B cell (primary cell): Measurements from ENCODE around the gene MYDGF. TPM values are rescaled to one million over a fixed set of nuclear protein-coding genes. Genes with fewer than 3 reads are reported as not detected.

ENCODE experiments used
- ATAC-seq: fragments of 200-7000 bp; cut with Tn5 transposase; one replicate; pipeline ENCODE4 v1.10.0; 2021; ENCODE audit warnings: low read depth, mild to moderate bottlenecking, moderate number of reproducible peaks, moderate library complexity
- CTCF ChIA-PET: fragments of 350-600 bp; sonication (Branson Sonifier 250); formaldehyde crosslinking; loops from one replicate; lab custom pipeline; 2021; ENCODE audit warnings: antibody characterized with exemption, inconsistent platforms; lab: Charles Lee
- POLR2A ChIA-PET: fragments of 350-600 bp; sonication (Branson Sonifier 250); formaldehyde crosslinking; loops from one replicate; lab custom pipeline; 2021; ENCODE audit warnings: antibody characterized with exemption; lab: Charles Lee
- DNase-seq: peaks from one replicate; pipeline ENCODE4 v3.0.0; 2013
- H2AFZ ChIP-seq: 2 replicates; pipeline ENCODE4 v1.6.1; 2012; ENCODE audit warnings: mild to moderate bottlenecking, low read depth, low read length; ENCODE audit not compliant: insufficient read depth, poor library complexity, severe bottlenecking
- H3K27ac ChIP-seq, 2 donors: 1 replicate in 1 of 2; 2 replicates in 1 of 2; pipeline ENCODE4 v1.5.1; 2012 to 2013; ENCODE audit warnings: low read length in 2 of 2, mild to moderate bottlenecking in 2 of 2, moderate library complexity in 1 of 2
- H3K27me3 ChIP-seq, 4 experiments: fragments of 200-600 bp in 1 of 4; sonication (generic) in 1 of 4; replicated peaks in 1 of 4; 1 replicate in 2 of 4; 2 replicates in 2 of 4; pipeline versions ENCODE4 v1.6.1 to v1.7.0; 2013 to 2016; ENCODE audit warnings: low read length in 3 of 4, mild to moderate bottlenecking in 2 of 4, mixed read lengths in 1 of 4, moderate library complexity in 1 of 4; ENCODE audit not compliant: insufficient read depth in 4 of 4, control insufficient read depth in 3 of 4; ENCODE audit errors: control extremely low read depth in 1 of 4
- H3K36me3 ChIP-seq, 2 experiments: replicated peaks in 1 of 2; 1 replicate in 1 of 2; 2 replicates in 1 of 2; pipeline versions ENCODE4 v1.6.1 to v1.7.1; 2013; ENCODE audit warnings: low read length in 1 of 2; ENCODE audit not compliant: insufficient read depth in 2 of 2, control insufficient read depth in 1 of 2; ENCODE audit errors: control extremely low read depth in 1 of 2, extremely low read depth in 1 of 2
- H3K4me1 ChIP-seq, 2 donors: fragments of 200-600 bp in 1 of 2; sonication (generic) in 1 of 2; 1 replicate in 1 of 2; 2 replicates in 1 of 2; pipeline versions ENCODE4 v1.5.1 to v1.6.1; 2013 to 2017; ENCODE audit warnings: low read length in 2 of 2; ENCODE audit not compliant: control insufficient read depth in 2 of 2, insufficient read depth in 2 of 2
- H3K4me2 ChIP-seq: replicated peaks from 2 replicates; pipeline ENCODE3; 2012; ENCODE audit warnings: mild to moderate bottlenecking, low read depth, low read length; ENCODE audit not compliant: poor library complexity, severe bottlenecking
- H3K4me3 ChIP-seq, 5 experiments: fragments of 200-600 bp in 1 of 5; sonication (generic) in 1 of 5; 1 replicate in 3 of 5; 2 replicates in 2 of 5; pipeline versions ENCODE4 v1.5.1 to v1.7.0; 2011 to 2016; ENCODE audit warnings: low read length in 4 of 5, mild to moderate bottlenecking in 4 of 5, low read depth in 2 of 5, control low read depth in 1 of 5, moderate library complexity in 1 of 5; ENCODE audit not compliant: insufficient read depth in 1 of 5; ENCODE audit errors: control extremely low read depth in 1 of 5, extremely low read depth in 1 of 5
- H3K79me2 ChIP-seq: fragments of 200-600 bp; sonication (generic); one replicate; pipeline ENCODE4 v1.6.0; 2016; ENCODE audit warnings: low read length; ENCODE audit not compliant: control insufficient read depth, insufficient read depth
- H3K9ac ChIP-seq: fragments of 200-600 bp; sonication (generic); 2 replicates; pipeline ENCODE4 v1.6.1; 2017; ENCODE audit warnings: mild to moderate bottlenecking, low read length, moderate library complexity
- H3K9me3 ChIP-seq, 3 donors: one replicate each; pipeline versions ENCODE4 v1.6.1 to v1.7.1; 2013; ENCODE audit warnings: low read length in 2 of 3; ENCODE audit not compliant: control insufficient read depth in 2 of 3, insufficient read depth in 1 of 3; ENCODE audit errors: control extremely low read depth in 1 of 3
- H4K20me1 ChIP-seq: 2 replicates; pipeline ENCODE4 v1.6.0; 2012; ENCODE audit warnings: mild to moderate bottlenecking, low read length; ENCODE audit not compliant: insufficient read depth, control insufficient read depth, poor library complexity, severe bottlenecking
- H3K27ac Mint-ChIP-seq: one replicate; pipeline ENCODE4 v1.8.0; 2021; ENCODE audit warnings: mixed read lengths
- H3K27me3 Mint-ChIP-seq: one replicate; pipeline ENCODE4 v1.8.0; 2021; ENCODE audit warnings: mixed read lengths
- H3K4me1 Mint-ChIP-seq: one replicate; pipeline ENCODE4 v1.8.0; 2021; ENCODE audit warnings: mixed read lengths
- H3K4me3 Mint-ChIP-seq: one replicate; pipeline ENCODE4 v1.8.0; 2021; ENCODE audit warnings: mixed read lengths
- H3K9me3 Mint-ChIP-seq: one replicate; pipeline ENCODE4 v1.8.0; 2022; ENCODE audit warnings: mixed read lengths; ENCODE audit not compliant: insufficient read depth
- EZH2 ChIP-seq: IDR thresholded peaks from 2 replicates; pipeline ENCODE4 v1.6.1; 2012; ENCODE audit warnings: borderline replicate concordance, low read depth, mild to moderate bottlenecking, moderate library complexity, low read length; ENCODE audit not compliant: insufficient read depth, poor library complexity, severe bottlenecking
- WGBS: methylation state at CpG from one replicate; pipeline ENCODE4 v1.1.5; 2013; ENCODE audit warnings: missing lambda C conversion rate; ENCODE audit not compliant: insufficient coverage; 5-methylcytosine and 5-hydroxymethylcytosine counted together
- intact Hi-C: fragments of 100-400 bp; cut with micrococcal nuclease; formaldehyde crosslinking; loops from one replicate; pipeline ENCODE4 v1.10.0; 2022
- polyA plus RNA-seq: library from polyadenylated mRNA; depleted of rRNA; stranded (reverse); fragments of >200 nt; gene quantifications from 2 replicates; pipeline ENCODE4 v1.2.3, GENCODE V29; 2012
- total RNA-seq, 2 donors: library from RNA; stranded (reverse); fragments of 120-200 nt in 1 of 2; gene quantifications; 1 replicate in 1 of 2; 2 replicates in 1 of 2; pipeline versions ENCODE4 v1.2.3 to v1.2.4, GENCODE V29; 2013 to 2022
- TF ChIP-seq, protein P1 (sequence below): fragments of 200-600 bp; IDR thresholded peaks from one replicate; pipeline ENCODE4 v1.8.0; 2022; ENCODE audit warnings: antibody characterized with exemption, mild to moderate bottlenecking

MYDGF gene
- total and polyA plus RNA-seq, 2 donors (not counting 1 experiment from before 2014, with no cell fraction given): 21.2 to 42.3 TPM

- H2AFZ ChIP-seq: no peak overlapping the region
- H3K4me2 ChIP-seq: no peak overlapping the region
- H4K20me1 ChIP-seq: no peaks in the 10 kb centered on the region
- DNase-seq (no peak), ATAC-seq (no peak)
- intact Hi-C loops: no loop called here
- peaks cover 0 to 89% of the 10 kb centered on the region in 2 experiments for H3K36me3 ChIP-seq
- H3K4me3 Mint-ChIP-seq: no peak overlapping the region
- CTCF ChIA-PET: no interaction called here
- H3K9me3 ChIP-seq: no peaks in the 10 kb centered on the region
- no peaks in the 10 kb centered on the region for H3K4me1 ChIP-seq
- no peaks in the 10 kb centered on the region for H3K4me1 Mint-ChIP-seq
- no peak overlapping the region for H3K4me3 ChIP-seq
- H3K9ac ChIP-seq: no peak overlapping the region
- no peaks in the 10 kb centered on the region for H3K27me3 ChIP-seq
- no peaks in the 10 kb centered on the region for H3K79me2 ChIP-seq
- TF ChIP-seq, protein P1, sequence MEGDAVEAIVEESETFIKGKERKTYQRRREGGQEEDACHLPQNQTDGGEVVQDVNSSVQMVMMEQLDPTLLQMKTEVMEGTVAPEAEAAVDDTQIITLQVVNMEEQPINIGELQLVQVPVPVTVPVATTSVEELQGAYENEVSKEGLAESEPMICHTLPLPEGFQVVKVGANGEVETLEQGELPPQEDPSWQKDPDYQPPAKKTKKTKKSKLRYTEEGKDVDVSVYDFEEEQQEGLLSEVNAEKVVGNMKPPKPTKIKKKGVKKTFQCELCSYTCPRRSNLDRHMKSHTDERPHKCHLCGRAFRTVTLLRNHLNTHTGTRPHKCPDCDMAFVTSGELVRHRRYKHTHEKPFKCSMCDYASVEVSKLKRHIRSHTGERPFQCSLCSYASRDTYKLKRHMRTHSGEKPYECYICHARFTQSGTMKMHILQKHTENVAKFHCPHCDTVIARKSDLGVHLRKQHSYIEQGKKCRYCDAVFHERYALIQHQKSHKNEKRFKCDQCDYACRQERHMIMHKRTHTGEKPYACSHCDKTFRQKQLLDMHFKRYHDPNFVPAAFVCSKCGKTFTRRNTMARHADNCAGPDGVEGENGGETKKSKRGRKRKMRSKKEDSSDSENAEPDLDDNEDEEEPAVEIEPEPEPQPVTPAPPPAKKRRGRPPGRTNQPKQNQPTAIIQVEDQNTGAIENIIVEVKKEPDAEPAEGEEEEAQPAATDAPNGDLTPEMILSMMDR: no peak
- no peak for TF ChIP-seq EZH2
- H3K27ac ChIP-seq: no peak overlapping the region
- no peaks in the 10 kb centered on the region for H3K27me3 Mint-ChIP-seq
- H3K27ac Mint-ChIP-seq: no peak overlapping the region
- POLR2A ChIA-PET: no interaction called here
- no peaks in the 10 kb centered on the region for H3K9me3 Mint-ChIP-seq
- 98% methylated on average over 24 of the region's 26 CpGs for WGBS
Observed at GRCh38 chr19:4688587-4688986, 18.4 kb upstream of the MYDGF start.

- peaks cover 0 to 81% of the 10 kb centered on the region in 2 experiments for H3K36me3 ChIP-seq
- H3K9ac ChIP-seq: no peak overlapping the region
- 97% methylated on average over 11 of the region's 11 CpGs for WGBS
- no peak overlapping the region for H3K4me3 ChIP-seq
- no peaks in the 10 kb centered on the region for H3K9me3 Mint-ChIP-seq
- no peaks in the 10 kb centered on the region for H3K4me1 Mint-ChIP-seq
- ATAC-seq: no peak
- CTCF ChIA-PET: no interaction called here
- H3K4me2 ChIP-seq: no peak overlapping the region
- H3K79me2 ChIP-seq: no peaks in the 10 kb centered on the region
- H3K27me3 ChIP-seq: no peaks in the 10 kb centered on the region
- H2AFZ ChIP-seq: no peak overlapping the region
- H4K20me1 ChIP-seq: no peaks in the 10 kb centered on the region
- no peak overlapping the region for H3K4me3 Mint-ChIP-seq
- no peak for TF ChIP-seq EZH2
- TF ChIP-seq, protein P1: no peak
- H3K27me3 Mint-ChIP-seq: no peaks in the 10 kb centered on the region
- no peaks in the 10 kb centered on the region for H3K9me3 ChIP-seq
- intact Hi-C loops: no loop called here
- POLR2A ChIA-PET: no interaction called here
- DNase-seq: no peak
- H3K4me1 ChIP-seq: no peaks in the 10 kb centered on the region
- no peak overlapping the region for H3K27ac ChIP-seq
- H3K27ac Mint-ChIP-seq: no peak overlapping the region
Observed at GRCh38 chr19:4687396-4687795, 17.3 kb upstream of the MYDGF start.
